Measurements from ENCODE around the gene PIGX.
"Not testable (repeated sequence)": the region's sequence is repeated elsewhere in the genome, so short reads cannot be mapped to it uniquely, and the experiment has no call there.

PIGX gene

DNA sequence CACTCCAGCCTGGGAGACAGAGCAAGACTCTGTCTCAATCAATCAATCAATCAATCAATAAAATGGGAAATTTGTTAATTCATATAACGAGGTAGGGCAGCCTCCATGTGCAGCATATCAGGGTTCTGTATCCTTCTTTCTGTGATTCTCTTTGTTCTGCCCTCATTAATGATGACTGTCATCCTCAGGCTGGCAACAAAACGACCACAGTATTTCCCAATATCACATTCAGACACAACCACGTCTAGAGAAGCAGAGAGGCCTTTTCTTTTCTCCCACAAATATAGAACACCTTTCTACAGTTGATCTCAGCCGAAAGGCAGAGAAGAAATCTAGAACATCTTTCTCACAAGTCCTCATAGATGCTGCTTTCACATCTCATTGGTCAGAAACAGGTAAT is 11.4 kb upstream of the PIGX start:
- no peak for DNase-seq (ENCODE audit: low read depth, low spot score)

DNA sequence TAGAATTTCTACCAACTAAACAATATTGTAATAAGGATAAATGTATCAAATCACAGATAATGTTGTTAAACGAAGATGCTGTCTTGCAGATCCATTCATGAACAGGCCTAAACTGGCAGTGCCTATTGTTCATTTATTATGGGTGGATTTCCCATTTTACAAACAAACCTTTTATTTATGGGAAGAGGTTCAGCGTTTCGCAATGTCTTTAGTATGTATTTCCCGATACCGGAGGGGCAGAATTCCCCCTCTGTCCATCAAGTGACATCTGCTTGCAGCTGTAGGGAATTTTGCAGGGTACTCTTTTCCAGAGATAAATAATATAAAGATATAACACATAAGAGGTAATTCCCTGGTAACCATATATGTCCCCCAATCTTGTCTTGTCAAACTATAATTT is 5.8 kb upstream of the PIGX start:
- no peak for DNase-seq (ENCODE audit: low read depth, low spot score)

DNA sequence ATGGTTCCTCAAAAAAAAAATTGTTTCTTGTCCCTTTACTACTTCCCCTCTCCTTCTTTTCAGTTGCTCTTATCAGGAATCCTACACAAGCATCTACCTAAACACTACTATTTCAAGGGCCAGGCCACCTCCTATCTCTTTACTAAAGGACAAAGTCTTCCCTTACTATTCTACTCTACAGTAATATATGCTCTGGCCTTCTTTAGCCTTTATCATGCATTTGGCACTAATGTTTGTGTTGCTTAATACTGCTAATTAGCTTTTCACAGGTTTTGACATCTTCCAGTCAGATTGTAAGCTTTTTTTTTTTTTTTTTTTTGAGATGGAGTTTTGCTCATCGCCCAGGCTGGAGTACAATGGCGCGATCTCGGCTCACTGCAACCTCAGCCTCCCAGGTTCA is 5.4 kb upstream of the PIGX start:
- no peak for DNase-seq (ENCODE audit: low read depth, low spot score)

DNA sequence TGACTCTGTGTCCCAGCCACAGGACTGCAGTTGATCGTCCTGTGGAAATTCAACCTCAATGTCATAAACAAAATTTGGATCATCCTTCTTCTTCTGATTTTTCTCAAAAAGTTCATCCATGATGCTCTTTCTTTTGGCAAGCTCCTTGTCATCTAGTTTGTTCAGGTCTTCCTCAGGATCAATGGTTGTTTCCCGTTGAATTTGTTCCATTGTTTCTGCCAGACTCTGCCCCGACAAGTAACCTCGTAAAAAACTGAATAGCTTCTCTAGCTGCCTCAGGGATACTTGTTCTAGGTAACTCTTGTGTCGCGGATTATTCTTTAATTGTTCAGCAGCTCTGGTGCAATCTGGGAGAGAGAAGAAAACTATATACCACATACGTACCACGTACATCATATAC is 4.6 kb upstream of the PIGX start:
- DNase-seq (ENCODE audit: low read depth, low spot score) = no peak

DNA sequence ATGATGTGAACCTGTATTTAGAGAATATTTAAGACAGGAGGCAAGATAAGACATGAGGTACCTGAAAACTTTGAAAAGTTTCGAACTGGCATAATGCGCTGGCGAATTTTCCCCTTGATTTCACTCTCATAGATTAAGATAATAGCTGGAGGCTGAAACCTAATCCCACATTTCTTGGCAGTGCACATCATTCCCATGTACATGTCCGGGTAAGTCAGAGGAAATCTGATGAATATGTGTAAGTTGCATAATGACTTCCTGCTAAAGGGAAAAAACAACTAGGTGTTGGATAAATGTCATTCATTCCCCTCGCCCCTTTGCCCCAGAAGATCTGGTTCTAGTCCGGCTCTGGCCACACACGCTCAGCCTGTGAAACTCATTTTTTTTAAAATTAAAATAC is 3.7 kb upstream of the PIGX start:
- DNase-seq (ENCODE audit: low read depth, low spot score) = no peak

DNA sequence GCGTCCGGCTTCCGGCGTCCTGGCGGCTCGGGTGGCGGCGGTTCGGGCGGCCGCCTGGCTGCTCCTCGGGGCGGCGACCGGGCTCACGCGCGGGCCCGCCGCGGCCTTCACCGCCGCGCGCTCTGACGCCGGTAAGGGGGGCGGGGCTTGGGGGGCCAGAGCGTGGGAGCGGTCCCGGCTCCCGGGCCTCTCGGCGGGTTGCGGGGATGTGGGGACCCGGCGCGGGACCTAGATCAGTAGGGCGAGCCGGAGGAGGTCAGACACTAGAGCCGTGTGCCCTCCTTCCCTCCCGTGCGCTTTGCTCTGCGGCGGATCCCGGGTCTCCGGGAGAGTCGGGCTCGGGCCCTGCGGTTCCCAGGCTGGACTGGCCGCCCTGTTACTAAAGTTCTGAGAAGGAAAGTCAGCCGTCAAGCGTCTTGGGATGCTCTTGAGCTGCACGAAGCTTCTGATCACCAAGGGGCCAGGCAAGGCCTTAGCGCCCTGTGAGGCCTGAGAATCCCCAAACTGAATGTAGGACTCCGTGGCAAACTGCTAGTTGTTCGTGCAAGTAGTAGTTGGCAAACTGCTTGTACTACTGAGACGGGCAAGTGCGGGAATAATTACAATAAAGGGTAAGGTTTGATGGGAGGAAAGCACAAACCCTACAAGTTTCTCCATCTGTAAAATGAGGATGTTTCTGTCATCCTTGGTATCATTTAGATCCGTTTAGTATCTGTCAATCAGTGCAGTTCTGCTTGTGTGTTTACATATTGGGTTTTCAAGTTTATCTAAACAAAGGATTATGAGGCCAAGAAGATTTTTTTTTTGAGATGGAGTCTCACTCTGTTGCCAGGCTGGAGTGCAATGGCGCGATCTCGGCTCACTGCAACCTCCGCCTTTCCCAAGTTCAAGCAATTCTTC is 587 bp downstream of the PIGX start:
- no peak for DNase-seq (ENCODE audit: low read depth, low spot score)

DNA sequence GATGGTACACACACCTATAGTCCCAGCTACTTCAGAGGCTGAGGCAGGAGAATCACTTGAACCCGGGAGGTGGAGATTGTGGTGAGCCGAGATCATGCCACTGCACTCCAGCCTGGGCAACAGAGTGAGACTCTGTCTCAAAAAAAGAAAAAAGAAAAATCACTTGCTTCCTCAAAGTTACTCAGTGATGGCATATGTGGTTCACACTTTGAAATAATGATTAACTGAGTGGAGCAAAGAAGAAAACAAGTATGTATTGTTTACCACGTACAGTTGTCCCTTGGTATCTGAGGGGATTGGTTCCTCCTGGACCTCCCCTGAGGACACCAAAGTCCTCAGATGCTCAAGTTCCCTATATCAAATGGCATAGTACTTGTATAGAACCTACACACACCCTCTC is 5.0 kb downstream of the PIGX start:
- not testable (repeated sequence) for DNase-seq (ENCODE audit: low read depth, low spot score)

DNA sequence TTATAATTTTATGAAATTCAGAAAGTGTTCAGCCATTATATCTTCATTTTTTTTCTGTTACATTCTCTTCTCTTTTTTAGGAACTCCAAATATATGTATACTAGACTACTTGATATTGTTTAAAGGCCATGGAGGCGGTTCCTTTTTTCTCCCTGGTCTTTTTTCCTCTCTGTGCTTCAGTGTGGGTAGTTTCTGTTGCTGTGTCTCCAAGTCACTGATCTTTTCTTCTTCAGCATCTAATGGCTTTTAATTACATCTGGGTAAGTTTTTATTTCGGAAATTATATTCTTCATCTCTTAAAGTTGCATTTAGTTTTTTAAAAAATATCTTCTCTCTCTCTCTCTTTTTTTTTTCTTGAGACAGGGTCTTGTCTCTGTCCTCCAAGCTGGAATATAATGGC is 8.9 kb downstream of the PIGX start:
- no peak for DNase-seq (ENCODE audit: low read depth, low spot score)

DNA sequence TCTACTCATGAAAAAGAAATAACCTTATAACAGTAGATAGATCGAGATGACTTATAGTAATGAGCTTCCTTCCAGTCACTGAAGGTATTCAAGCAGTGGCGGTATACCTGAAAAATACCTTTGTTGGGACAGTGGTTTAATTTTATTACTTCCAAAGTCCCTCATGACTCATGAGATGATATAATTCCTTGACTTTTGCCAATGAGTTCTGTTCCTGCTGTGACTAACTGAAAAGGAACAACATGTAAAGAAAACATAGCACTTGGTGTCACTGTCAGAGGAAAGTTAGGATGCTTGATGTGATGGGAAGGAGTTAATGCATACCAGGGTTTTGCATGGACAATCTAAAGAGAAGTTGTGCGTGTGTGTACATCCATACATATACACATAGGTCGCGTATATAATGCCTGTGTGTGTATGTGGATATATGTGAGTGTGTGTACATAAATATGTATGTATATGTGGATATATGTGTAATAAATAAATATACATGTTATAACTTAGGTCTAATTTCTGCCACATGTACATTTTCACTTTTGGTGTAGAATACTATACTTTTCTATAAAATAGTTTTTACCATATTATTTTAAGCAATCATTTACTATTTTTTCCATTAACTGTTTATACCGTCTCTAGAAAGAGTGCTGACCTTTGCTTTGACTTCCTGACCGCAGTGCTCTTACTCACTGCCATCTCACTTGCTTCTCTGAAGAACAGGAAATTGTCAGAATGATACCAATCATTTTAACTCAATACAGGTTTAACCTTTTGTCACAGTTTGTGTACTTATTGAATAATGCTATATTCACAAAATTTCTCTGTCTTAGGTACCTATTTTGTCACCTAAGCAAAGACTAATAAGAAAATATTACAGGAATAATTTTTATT is 14.9 kb downstream of the PIGX start:
- no peak for DNase-seq (ENCODE audit: low read depth, low spot score)

DNA sequence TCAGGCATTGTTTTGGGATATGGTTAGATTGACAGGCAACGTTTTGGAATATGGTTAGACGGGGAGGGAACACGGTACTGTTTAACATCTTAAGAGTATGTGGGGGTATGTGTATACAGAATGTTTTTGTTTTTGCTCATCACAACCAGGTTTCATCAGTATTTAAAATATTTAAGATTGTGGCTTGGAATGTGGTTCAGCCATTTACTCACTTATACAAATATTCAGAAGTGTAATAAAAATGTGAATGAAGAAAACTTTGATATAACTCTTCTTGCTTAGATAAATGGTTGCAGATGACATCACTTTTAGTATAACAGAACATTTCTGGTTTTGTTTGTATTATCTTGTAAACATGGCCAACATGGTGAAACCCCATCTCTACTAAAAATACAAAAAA is 23.6 kb downstream of the PIGX start:
- DNase-seq (ENCODE audit: low read depth, low spot score) = no peak

DNA sequence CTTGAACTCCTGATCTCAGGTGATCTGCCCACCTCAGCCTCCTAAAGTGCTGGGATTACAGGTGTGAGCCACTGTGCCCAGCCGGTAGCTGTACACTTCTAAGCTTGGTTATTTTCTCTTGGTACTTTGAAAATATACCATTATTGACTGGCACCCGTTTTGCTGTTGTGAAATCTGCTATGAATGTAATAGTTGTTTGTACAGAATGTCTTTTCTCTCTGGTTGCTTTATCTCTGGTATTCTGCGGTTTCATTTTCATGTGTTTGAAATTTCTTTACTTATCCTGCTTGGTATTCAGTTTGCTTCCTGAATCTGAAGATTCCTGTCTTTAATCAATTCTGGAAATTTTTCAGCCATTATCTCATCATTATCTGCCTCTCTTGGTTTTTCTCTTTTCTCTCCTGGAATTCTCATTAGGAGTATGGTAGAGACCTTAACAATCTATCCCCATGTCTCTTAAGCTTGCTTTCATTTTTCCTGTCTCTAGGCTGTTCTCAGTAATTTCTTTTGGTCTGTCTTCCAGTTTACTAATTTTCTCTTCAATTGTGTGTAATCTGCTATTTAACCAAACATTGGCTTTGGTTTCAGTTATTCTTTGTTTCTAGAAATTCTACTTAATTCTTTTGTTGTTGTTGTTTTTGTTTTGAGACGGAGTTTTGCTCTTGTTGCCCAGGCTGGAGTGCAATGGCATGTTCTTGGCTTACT is 24.6 kb downstream of the PIGX start:
- no peak for DNase-seq (ENCODE audit: low read depth, low spot score)

DNA sequence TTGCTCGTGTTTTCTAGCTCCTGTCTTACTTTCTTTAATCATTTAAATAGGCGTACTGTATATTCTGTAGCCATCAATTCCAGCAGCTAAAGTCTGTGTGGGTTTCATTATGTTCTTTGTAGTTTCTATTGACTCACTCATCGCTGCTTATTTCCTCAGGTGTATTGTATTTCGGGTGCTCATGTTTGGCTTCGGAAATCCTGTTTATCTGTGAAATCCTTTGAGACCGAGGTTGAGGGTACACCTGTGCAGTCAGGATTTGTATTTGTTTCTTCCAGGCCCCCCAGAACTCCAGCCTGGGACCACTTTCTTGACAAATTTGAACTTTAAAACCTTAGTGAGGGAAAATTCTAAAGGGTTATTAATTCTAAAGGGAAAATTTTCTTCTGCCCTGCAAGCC is 25.5 kb downstream of the PIGX start:
- no peak for DNase-seq (ENCODE audit: low read depth, low spot score)

DNA sequence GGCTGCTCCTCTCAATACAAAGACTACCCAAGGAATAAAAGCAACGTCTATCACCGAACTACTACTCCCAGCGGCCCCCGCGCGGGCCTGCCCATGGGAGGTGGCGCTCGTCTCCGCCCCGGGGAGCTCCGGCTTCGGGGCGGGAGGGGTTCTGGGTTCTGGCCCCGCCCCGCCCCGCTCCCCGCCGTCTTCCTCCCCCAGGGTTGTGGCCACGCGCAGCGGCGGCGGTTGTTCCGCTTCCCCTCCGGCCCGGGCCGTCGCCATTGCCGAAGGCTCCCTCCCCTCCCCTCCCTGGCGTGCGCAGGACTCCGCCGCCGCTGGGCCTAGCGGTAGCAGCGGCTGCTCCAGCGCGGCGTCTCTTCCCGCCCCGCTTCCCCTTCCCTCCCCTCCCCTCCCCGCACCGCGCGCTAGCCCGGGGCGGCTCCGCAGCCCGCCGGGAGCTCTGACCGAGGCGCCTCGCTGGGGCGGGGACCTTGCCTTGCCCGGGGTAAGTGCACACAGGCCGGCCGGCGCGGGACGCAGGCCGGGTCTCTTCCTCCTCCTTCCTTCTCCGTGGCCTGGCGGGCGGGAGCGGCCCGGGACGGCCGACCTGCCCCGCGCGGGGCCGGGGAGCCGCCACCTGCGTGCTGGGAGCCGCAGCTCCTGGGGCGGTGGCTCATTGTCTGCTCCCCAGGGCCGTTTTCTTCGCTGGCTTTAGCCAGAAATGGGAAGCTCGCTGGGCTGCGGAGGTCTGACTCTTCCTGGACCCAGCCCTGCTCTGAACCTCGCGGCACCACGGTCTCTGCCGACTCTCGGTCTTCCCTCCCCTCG is 27.7 kb downstream of the PIGX start, which contains the start of gene PAK2:
PAK2 (plus strand) TSS at position 187 of the 810 bp plus-strand sequence. CDS start 42,790 bp downstream, outside the sequence.
- DNase-seq (ENCODE audit: low read depth, low spot score) = peak; percentile 78

DNA sequence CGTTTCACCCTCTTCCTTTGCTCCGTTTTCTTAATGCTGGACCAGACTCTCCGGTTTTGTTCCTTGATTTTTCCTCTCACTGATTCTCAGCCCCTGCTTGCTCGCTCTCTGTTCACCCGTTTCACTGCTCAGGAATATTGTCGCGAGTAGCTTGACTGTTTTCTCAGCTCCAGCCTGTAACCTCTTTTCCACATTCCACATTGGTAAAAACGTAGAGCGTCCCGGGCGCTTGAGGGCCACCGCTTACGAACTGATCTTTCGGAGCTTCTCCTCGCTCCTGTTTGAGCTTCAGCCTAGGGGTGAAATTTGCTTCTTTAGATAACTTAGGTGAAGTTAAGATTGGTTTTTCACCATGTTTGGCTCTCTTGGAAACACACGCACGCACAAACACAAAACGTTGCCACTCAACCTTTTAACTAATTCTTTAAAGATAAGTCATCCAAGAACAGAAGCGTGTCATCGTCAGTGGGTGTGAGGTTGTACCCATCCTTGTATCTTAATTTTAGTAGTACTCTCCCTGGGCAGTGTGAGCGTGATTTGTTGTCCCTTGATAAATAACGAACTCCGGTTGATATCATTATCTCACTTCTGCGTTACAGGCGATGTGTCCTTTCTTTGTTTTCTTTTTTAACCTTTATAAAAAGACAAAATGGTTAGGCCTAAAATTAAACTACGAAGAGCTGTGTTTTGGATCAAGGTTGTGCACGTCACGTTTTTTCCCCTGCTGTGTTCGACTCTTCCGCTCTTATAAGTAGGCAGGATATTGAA is 28.5 kb downstream of the PIGX start:
- DNase-seq (ENCODE audit: low read depth, low spot score) = no peak

DNA sequence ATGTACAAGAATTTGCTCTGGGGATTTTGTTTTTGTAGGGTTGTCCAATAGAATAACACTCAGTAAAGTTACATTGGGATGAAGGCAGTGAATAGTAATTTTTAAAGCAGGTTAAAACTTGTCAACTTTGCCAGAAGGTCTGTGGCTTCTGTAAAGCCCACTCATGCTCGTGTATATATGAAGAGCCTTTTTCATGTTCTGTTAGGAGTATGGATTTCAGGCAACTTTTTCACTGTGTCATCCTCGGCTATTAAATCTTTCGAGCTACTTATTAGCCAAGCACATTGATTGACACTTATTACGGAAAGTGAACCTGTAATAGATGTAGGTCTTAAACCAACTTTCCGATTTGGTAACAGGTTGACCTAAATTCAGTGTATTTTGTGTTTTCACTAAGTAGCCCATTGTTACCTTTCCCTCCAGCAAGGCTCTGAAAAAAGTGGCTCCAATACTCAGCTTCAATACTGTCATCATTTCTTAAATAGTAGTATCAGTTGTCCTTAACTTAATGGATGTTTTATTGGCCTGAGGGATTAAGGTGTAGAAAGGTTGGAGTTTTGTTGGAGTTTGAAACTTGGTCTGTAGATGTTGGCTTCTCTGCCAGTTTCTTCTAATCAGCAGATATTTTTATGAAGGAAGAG is 29.2 kb downstream of the PIGX start:
- no peak for DNase-seq (ENCODE audit: low read depth, low spot score)

DNA sequence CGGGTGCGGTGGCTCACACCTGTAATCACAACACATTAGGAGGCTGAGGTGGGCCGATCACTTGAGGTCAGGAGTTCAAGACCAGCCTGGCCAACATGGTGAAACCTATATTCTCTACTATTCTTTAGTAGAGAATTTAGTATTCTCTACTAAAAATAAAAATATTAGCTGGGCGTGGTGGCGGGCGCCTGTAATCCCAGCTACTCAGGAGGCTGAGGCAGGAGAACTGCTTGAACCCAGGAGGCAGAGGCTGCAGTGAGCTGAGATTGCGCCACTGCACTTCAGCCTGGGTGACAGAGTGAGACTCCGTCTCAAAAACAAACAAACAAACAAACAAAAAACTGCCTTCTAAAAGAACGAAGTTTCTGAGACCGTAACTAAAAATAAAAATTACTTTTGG is 31.4 kb downstream of the PIGX start:
- not testable (repeated sequence) for DNase-seq (ENCODE audit: low read depth, low spot score)

DNA sequence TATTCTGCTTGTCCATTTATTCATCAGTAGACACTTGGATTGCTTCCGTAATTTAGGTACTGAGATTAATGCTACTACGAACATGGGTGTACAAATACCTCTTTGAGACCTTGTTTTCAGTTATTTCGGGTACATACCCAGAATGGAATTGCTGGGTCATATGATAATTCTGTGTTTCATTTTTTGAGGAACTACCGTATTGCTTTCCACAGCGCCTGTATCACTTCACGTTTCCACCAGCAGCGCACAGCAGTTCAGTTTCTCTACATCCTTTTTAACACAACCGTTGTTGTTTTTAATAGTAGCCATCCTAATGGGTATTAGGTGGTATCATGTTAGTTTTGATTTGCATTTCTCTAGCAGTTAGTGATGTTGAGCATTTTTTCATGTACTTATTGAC is 36.9 kb downstream of the PIGX start:
- no peak for DNase-seq (ENCODE audit: low read depth, low spot score)

DNA sequence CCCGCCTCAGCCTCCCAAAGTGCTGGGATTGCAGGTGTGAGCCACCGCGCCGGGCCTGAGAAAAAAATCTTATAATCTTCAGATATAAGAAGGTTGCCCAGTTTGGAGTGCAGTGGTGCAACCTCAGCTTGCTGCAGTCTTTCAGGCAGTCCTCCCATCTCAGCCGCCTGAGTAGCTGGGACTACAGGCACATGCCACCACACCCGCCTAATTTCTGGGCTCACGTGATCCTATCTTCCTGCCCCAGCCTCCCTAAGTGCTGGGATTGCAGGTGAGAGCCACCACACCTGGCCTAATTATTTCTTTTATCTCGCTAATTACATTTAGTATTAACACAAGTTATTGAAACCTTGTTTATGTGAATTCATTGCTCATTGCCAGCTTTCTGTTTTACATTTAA is 41.0 kb downstream of the PIGX start:
- DNase-seq (ENCODE audit: low read depth, low spot score) = no peak

DNA sequence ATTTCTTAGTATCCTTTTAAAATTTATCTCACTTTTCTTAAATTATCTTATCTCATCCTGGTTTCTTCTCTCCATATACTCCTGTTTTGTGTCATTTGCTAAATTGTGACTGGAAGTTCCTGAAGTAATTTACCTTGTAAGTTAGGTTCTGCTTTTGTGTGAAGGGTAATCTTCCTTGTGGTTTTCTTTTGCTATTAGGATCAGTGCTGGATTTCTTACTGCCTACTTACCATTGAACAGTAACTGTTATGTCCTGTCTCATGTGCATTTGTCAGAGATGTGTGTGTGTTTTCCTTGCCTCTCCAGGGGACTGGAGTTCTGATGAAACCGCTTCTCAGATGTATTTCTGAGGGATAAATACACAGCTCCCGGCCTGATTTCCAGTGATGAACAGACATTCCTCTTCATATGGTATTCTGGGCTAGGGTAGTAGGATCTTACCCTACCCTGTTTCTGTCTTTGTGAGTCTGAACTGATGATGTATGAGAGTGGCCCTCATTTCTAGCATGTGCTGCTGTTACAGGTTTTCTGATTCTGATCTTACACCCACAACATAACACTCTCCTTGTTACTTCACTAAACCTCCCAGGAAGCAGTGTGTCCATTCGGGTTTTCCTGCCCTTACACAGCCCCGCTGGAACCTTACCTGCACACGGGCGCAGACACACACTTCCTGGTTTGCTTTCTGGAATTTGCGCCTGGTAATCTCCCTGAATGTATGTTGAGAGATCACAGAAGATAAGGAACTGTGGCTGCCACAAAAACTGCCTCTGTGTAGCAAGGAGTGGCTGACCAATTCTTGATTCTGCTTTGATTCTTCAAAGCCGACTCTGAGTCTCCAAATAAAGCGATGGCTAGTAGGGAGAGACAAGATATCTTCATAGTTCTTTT is 42.2 kb downstream of the PIGX start:
- no peak for DNase-seq (ENCODE audit: low read depth, low spot score)
